GM18499 (cell line): ENCODE measurements around the gene KDM1B.
"Not testable (repeated sequence)": the region's sequence is repeated elsewhere in the genome, so short reads cannot be mapped to it uniquely, and the experiment has no call there.

Source experiments
- ATAC-seq: cut with Tn5 transposase; IDR thresholded peaks from one replicate; pipeline ENCODE4 v1.9.1; 2021; ENCODE audit warnings: moderate number of reproducible peaks; ENCODE audit not compliant: insufficient read depth, unreplicated experiment

The KDM1B gene

GRCh38 chr6:18147616-18148015, 7.6 kb upstream of the KDM1B start:
- no peak for ATAC-seq

- ATAC-seq, result no peak
These were observed 6.8 kb upstream of the KDM1B start for GRCh38 chr6:18148304-18149025.

GRCh38 chr6:18151391-18151790, 3.8 kb upstream of the KDM1B start:
- ATAC-seq, result not testable (repeated sequence)

- no peak for ATAC-seq
These were observed 3.4 kb upstream of the KDM1B start for GRCh38 chr6:18151801-18152200.

GRCh38 chr6:18153311-18153703, 1.9 kb upstream of the KDM1B start:
- no peak for ATAC-seq

GRCh38 chr6:18154507-18155149, 594 bp upstream of the KDM1B start, which contains the start of gene TPMT:
Gene TPMT (minus strand): TSS chr6:18155077. CDS start chr6:18149127, 5,950 bp downstream.
- ATAC-seq, result peak; percentile 28

- ATAC-seq, result peak; percentile 28
These were observed 721 bp downstream of the KDM1B start for GRCh38 chr6:18155864-18156421.

GRCh38 chr6:18160911-18161310, 5.7 kb downstream of the KDM1B start:
- no peak for ATAC-seq

GRCh38 chr6:18161431-18161830, 6.2 kb downstream of the KDM1B start:
- no peak for ATAC-seq

GRCh38 chr6:18162401-18162800, 7.2 kb downstream of the KDM1B start:
- ATAC-seq, result no peak

GRCh38 chr6:18165751-18166150, 10.5 kb downstream of the KDM1B start:
- ATAC-seq, result no peak

- ATAC-seq, result no peak
These were observed 11.3 kb downstream of the KDM1B start for GRCh38 chr6:18166312-18167036.

- no peak for ATAC-seq
These were observed 13.0 kb downstream of the KDM1B start for GRCh38 chr6:18168264-18168663.

- no peak for ATAC-seq
These were observed 16.6 kb downstream of the KDM1B start for GRCh38 chr6:18171871-18172270.

GRCh38 chr6:18176198-18176597, 21.0 kb downstream of the KDM1B start:
- not testable (repeated sequence) for ATAC-seq

- ATAC-seq, result no peak
These were observed 22.2 kb downstream of the KDM1B start for GRCh38 chr6:18177286-18177965.

- ATAC-seq, result no peak
These were observed 23.9 kb downstream of the KDM1B start for GRCh38 chr6:18178960-18179615.

GRCh38 chr6:18179770-18180356, 24.6 kb downstream of the KDM1B start:
- ATAC-seq, result no peak

GRCh38 chr6:18182568-18182967, 27.3 kb downstream of the KDM1B start:
- ATAC-seq, result no peak
